HEK293T (cell line): ENCODE results near the gene ZNF521.

ENCODE experiments used
- ARNT ChIP-seq: fragments of 450-650 bp; IDR thresholded peaks from 2 replicates; pipeline ENCODE4 v1.6.1; 2017; ENCODE audit warnings: mild to moderate bottlenecking
- CTBP1 ChIP-seq: fragments of 450-650 bp; IDR thresholded peaks from 2 replicates; pipeline ENCODE4 v1.6.1; 2016; ENCODE audit warnings: borderline replicate concordance
- ELF4 ChIP-seq: fragments of 450-650 bp; IDR thresholded peaks from 2 replicates; pipeline ENCODE4 v1.6.1; 2017; ENCODE audit warnings: antibody characterized with exemption
- FOXA1 ChIP-seq: fragments of 450-650 bp; IDR thresholded peaks from 2 replicates; pipeline ENCODE4 v1.6.1; 2016; ENCODE audit warnings: mild to moderate bottlenecking
- HDGF ChIP-seq: fragments of 450-650 bp; IDR thresholded peaks from 2 replicates; pipeline ENCODE4 v1.6.1; 2017; ENCODE audit warnings: antibody characterized with exemption, borderline replicate concordance
- L3MBTL2 ChIP-seq: fragments of 450-650 bp; conservative IDR thresholded peaks from 2 replicates; pipeline ENCODE4 v1.6.1; 2016; ENCODE audit warnings: mild to moderate bottlenecking
- LEF1 ChIP-seq: fragments of 450-650 bp; IDR thresholded peaks from 2 replicates; pipeline ENCODE4 v1.6.1; 2017; ENCODE audit warnings: mild to moderate bottlenecking, borderline replicate concordance
- SP1 ChIP-seq: fragments of 450-650 bp; IDR thresholded peaks from 2 replicates; pipeline ENCODE4 v1.6.1; 2017
- TARDBP ChIP-seq: fragments of 450-650 bp; IDR thresholded peaks from 2 replicates; pipeline ENCODE4 v1.6.1; 2016
- TF ChIP-seq, protein P1 (sequence below): fragments of 450-650 bp; IDR thresholded peaks from 2 replicates; pipeline ENCODE4 v1.6.1; 2016

DNA sequence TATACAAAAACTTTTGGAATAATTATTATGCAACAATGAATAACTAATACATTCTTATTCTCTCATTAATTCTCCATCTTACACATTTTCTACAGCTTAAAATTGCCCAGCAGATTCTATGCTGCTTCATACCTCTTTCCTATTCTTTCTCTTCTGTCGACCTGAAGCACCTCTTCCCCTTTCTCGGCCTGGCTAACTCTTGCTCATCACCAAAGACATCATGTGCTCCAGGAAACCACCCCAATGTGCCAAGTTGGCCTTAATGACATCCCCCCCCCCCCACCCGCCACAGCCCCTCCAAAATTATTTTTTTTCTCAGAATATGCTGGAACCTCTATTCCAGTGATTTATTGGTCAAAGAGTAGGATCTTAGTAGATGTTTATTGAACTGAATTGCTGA lies 43.6 kb downstream of the ZNF521 start:
- TF ChIP-seq ARNT = no peak
- TF ChIP-seq HDGF = no peak
- TF ChIP-seq FOXA1 = no peak
- TF ChIP-seq CTBP1 = no peak
- TF ChIP-seq, protein P1, sequence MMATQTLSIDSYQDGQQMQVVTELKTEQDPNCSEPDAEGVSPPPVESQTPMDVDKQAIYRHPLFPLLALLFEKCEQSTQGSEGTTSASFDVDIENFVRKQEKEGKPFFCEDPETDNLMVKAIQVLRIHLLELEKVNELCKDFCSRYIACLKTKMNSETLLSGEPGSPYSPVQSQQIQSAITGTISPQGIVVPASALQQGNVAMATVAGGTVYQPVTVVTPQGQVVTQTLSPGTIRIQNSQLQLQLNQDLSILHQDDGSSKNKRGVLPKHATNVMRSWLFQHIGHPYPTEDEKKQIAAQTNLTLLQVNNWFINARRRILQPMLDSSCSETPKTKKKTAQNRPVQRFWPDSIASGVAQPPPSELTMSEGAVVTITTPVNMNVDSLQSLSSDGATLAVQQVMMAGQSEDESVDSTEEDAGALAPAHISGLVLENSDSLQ = no peak
- no peak for TF ChIP-seq TARDBP
- TF ChIP-seq LEF1 = no peak
- TF ChIP-seq SP1 = no peak
- TF ChIP-seq ELF4 = no peak
- no peak for TF ChIP-seq L3MBTL2
